Left cardiac atrium (tissue), 4 donors: ENCODE measurements around the gene CCDC27. TPM values are rescaled to one million over a fixed set of nuclear protein-coding genes. Genes with fewer than 3 reads are reported as not detected.

Experiments used
- ATAC-seq, 2 donors: fragments of 200-7000 bp; cut with Tn5 transposase; one replicate each; pipeline ENCODE4 v1.9.1; 2020; ENCODE audit warnings: mild to moderate bottlenecking in 2 of 2, moderate library complexity in 2 of 2
- DNase-seq: peaks from one replicate; pipeline ENCODE4 v3.0.0-alpha.2; 2020
- intact Hi-C, 2 donors: fragments of 100-400 bp; cut with DNase I; formaldehyde crosslinking; loops; one replicate each; pipeline versions ENCODE4 v1.14.1 to v1.15.1; 2022 to 2023
- total RNA-seq, 2 donors: library from RNA; stranded (reverse); fragmentation: NEBNext Ultra II Directional; extraction: Animal tissue kit (Norgen Biotek cat#: 25700); gene quantifications; one replicate each; pipeline ENCODE4 v1.2.1, GENCODE V29; 2021
- donor health status: DM: no; HTN: yes; CAD: no.
- donor health status: DM: no; HTN: yes; CAD: no; lungs with severe emphysema.
- donor health status: DM: yes; HTN: yes; CAD: no.
- donor health status: Dilated cardiomyopathy.

Gene CCDC27
- total RNA-seq, 2 donors from 2014 or later: not detected

GRCh38 chr1:3717041-3717714 is 35.1 kb upstream of the CCDC27 start:
- ATAC-seq (no peak), DNase-seq (no peak)
- intact Hi-C loops: no loop called here

GRCh38 chr1:3717715-3718601 is 34.3 kb upstream of the CCDC27 start:
- ATAC-seq: peak in 1 of 2 donors; percentile 17
- no peak for DNase-seq
- intact Hi-C loops: no loop called here

GRCh38 chr1:3718764-3719163 is 33.5 kb upstream of the CCDC27 start:
- intact Hi-C loops: no loop called here
- no peak for ATAC-seq

GRCh38 chr1:3721955-3722465 is 30.2 kb upstream of the CCDC27 start:
- DNase-seq (no peak), ATAC-seq (no peak)
- intact Hi-C loops: loop anchor here in 1 of 2 donors (10.0 kb wide), 1 partner anchor 227 kb away; no protein-coding TSS in a partner anchor

More at GRCh38 chr1:3718764-3719163, 33.5 kb upstream of the CCDC27 start:
- no peak for DNase-seq

- DNase-seq (no peak), ATAC-seq (no peak)
- intact Hi-C loops: loop anchor here in 1 of 2 donors (10.0 kb wide), 1 partner anchor 228 kb away; no protein-coding TSS in a partner anchor
Observed at GRCh38 chr1:3722846-3723245, 29.4 kb upstream of the CCDC27 start.

GRCh38 chr1:3724416-3725030 is 27.7 kb upstream of the CCDC27 start:
- DNase-seq (peak; percentile 73), ATAC-seq (peak; percentile 43 to 71)
- intact Hi-C loops: loop anchor here in 1 of 2 donors (10.0 kb wide), 1 partner anchor 230 kb away; no protein-coding TSS in a partner anchor

- intact Hi-C loops: loop anchor here in 1 of 2 donors (10.0 kb wide), 1 partner anchor 231 kb away; no protein-coding TSS in a partner anchor
- no peak for DNase-seq
- ATAC-seq: no peak
Observed at GRCh38 chr1:3725366-3725765, 26.9 kb upstream of the CCDC27 start.

- DNase-seq (no peak), ATAC-seq (no peak)
- intact Hi-C loops: loop anchor here in 1 of 2 donors (10.0 kb wide), 1 partner anchor 232 kb away; no protein-coding TSS in a partner anchor
Observed at GRCh38 chr1:3727042-3727824, 25.0 kb upstream of the CCDC27 start.

GRCh38 chr1:3727825-3728776 is 24.1 kb upstream of the CCDC27 start:
- ATAC-seq (no peak), DNase-seq (no peak)
- intact Hi-C loops: loop anchor here in 1 of 2 donors (10.0 kb wide), 1 partner anchor 233 kb away; no protein-coding TSS in a partner anchor

- ATAC-seq (peak; percentile 10 to 36), DNase-seq (no peak)
- intact Hi-C loops: loop anchor here in 1 of 2 donors (10.0 kb wide), 1 partner anchor 235 kb away; no protein-coding TSS in a partner anchor
Observed at GRCh38 chr1:3729594-3730542, 22.4 kb upstream of the CCDC27 start.

- intact Hi-C loops: no loop called here
Observed at GRCh38 chr1:3730543-3731247, 21.6 kb upstream of the CCDC27 start.

GRCh38 chr1:3731583-3732433 is 20.4 kb upstream of the CCDC27 start:
- no peak for DNase-seq
- peak in 1 of 2 donors; percentile 19 for ATAC-seq
- intact Hi-C loops: no loop called here

More at GRCh38 chr1:3730543-3731247, 21.6 kb upstream of the CCDC27 start:
- ATAC-seq (no peak), DNase-seq (no peak)

- ATAC-seq (peak in 1 of 2 donors; percentile 11), DNase-seq (no peak)
- intact Hi-C loops: no loop called here
Observed at GRCh38 chr1:3732434-3733093, 19.7 kb upstream of the CCDC27 start.
